NCI-H446 (cell line): Measurements from ENCODE around the gene TRABD.

Source experiments
- DNase-seq, 2 experiments: peaks; one replicate each; lab custom pipeline; 2025; lab: John Stamatoyannopoulos, UW

Gene TRABD

GRCh38 chr22:50175191-50175461 is 10.6 kb upstream of the TRABD start:
- no peak for DNase-seq

- DNase-seq, result no peak
Observed at GRCh38 chr22:50175921-50176849, 9.5 kb upstream of the TRABD start.

GRCh38 chr22:50176850-50177536 is 8.7 kb upstream of the TRABD start:
- DNase-seq, result no peak

GRCh38 chr22:50177537-50178470 is 7.9 kb upstream of the TRABD start:
- DNase-seq, result no peak

- DNase-seq, result no peak
Observed at GRCh38 chr22:50178471-50178864, 7.2 kb upstream of the TRABD start.

GRCh38 chr22:50178871-50179869 is 6.5 kb upstream of the TRABD start:
- no peak for DNase-seq

- DNase-seq, result no peak
Observed at GRCh38 chr22:50179937-50180726, 5.6 kb upstream of the TRABD start.

GRCh38 chr22:50180727-50181521 is 4.8 kb upstream of the TRABD start:
- no peak for DNase-seq

- no peak for DNase-seq
Observed at GRCh38 chr22:50182176-50183081, 3.3 kb upstream of the TRABD start.

GRCh38 chr22:50183141-50183971 is 2.4 kb upstream of the TRABD start:
- no peak for DNase-seq

GRCh38 chr22:50184004-50184901 is 1.5 kb upstream of the TRABD start:
- DNase-seq, result no peak

- no peak for DNase-seq
Observed at GRCh38 chr22:50184902-50185374, 775 bp upstream of the TRABD start.

- DNase-seq, result no peak
Observed at GRCh38 chr22:50186181-50186714, 535 bp downstream of the TRABD start.

GRCh38 chr22:50186761-50187523 is 1.2 kb downstream of the TRABD start:
- DNase-seq, result peak in 1 of 2 experiments; percentile 22

GRCh38 chr22:50188356-50188755 is 2.6 kb downstream of the TRABD start:
- DNase-seq, result no peak
